ENCODE results near the gene NUPR1.
"Not testable (repeated sequence)": the region's sequence is repeated elsewhere in the genome, so short reads cannot be mapped to it uniquely, and the experiment has no call there.

NUPR1 gene, protein sequence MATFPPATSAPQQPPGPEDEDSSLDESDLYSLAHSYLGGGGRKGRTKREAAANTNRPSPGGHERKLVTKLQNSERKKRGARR

GRCh38 chr16:28538733-28539596 is at the start of gene NUPR1:
Gene NUPR1, minus strand, starts transcription at chr16:28538974. Its CDS starts 67 bp downstream, at chr16:28538907.
- no peak for DNase-seq (ENCODE audit: low read depth)

GRCh38 chr16:28587386-28587785 is 48.6 kb upstream of the NUPR1 start:
- no peak for DNase-seq (ENCODE audit: low read depth)

DNA sequence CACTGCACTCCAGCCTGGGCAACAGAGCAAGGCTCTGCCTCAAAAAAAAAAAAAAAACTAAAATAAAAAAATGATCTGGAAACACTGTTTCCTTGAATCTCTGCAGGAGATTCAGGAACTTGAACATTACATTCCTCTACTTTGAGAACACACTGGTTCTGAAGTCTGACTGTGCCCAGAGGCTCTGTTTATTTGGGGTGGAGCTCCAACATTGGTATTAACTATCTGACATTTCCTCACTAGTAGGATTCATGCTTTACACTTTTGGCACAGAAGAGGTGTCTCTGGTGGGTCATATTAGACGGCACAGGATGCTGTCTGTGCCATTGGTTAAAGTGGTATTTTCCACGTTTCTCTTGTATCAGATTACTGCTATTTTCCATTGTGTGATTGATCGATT is 47.7 kb upstream of the NUPR1 start:
- DNase-seq (ENCODE audit: low read depth) = no peak

- no peak for DNase-seq (ENCODE audit: low read depth)
Observed at GRCh38 chr16:28585674-28586073, 46.9 kb upstream of the NUPR1 start.

- DNase-seq (ENCODE audit: low read depth) = no peak
Observed at GRCh38 chr16:28580726-28581315, 42.0 kb upstream of the NUPR1 start.

GRCh38 chr16:28575446-28576109 is 36.8 kb upstream of the NUPR1 start:
- DNase-seq (ENCODE audit: low read depth) = no peak

DNA sequence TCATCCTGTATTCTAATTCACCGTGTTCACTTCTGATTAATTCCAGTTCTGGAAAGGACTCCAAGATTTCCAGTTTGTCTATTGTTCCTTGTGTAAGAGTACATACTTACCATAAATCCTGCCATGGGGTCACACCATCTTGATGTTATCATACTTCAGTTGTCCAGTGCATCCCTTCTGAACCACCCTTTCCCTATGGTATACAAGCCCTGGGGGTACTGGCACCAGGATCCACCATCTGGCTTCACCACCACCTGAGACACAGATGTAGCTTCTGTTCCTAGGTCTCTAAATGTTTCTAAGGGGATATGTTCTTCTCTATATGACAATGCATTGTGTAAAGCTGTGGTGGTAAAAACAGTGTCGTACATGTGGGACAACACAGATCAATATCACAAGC is 36.2 kb upstream of the NUPR1 start:
- DNase-seq (ENCODE audit: low read depth) = no peak

GRCh38 chr16:28573738-28574718 is 35.3 kb upstream of the NUPR1 start:
- DNase-seq (ENCODE audit: low read depth) = no peak

- no peak for DNase-seq (ENCODE audit: low read depth)
Observed at GRCh38 chr16:28572696-28573510, 34.1 kb upstream of the NUPR1 start.

- no peak for DNase-seq (ENCODE audit: low read depth)
Observed at GRCh38 chr16:28569968-28570752, 31.4 kb upstream of the NUPR1 start.

DNA sequence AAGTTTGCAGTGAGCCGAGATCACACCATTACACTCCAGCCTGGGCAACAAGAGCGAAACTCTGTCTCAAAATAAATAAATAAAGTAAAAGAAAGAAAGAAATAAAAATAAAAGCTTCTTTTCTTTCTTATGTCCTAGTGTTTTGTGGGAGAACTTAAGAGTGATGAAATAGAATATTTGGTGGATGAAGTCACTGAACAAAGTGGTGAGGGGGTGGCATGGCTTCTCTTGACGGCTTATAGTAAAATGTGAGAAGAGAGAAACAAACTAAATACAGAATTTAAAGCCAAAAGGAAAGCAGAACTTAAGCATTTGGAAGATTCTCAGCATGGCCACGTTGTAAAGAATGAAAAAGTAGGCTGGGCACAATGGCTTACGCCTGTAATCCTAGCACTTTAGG is 30.2 kb upstream of the NUPR1 start:
- no peak for DNase-seq (ENCODE audit: low read depth)

DNA sequence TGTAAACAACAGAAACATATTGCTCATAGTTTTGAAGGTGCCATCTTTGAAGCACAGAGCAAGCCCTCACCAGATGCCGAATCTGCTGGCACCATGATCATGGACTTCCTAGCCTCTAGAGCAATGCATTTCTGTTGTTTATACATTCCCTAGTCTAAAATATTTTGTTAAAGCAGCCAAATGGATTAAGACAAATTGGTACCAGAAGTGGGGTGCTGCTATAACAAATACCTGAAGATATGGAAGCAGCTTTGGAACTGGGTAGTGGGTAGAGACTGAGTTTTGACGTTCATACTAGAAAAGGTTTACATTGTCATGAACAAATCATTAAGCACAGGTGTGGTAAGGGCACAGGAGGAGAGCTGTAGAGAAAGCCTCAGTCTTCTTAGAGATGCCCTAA is 28.5 kb upstream of the NUPR1 start:
- DNase-seq (ENCODE audit: low read depth) = no peak

DNA sequence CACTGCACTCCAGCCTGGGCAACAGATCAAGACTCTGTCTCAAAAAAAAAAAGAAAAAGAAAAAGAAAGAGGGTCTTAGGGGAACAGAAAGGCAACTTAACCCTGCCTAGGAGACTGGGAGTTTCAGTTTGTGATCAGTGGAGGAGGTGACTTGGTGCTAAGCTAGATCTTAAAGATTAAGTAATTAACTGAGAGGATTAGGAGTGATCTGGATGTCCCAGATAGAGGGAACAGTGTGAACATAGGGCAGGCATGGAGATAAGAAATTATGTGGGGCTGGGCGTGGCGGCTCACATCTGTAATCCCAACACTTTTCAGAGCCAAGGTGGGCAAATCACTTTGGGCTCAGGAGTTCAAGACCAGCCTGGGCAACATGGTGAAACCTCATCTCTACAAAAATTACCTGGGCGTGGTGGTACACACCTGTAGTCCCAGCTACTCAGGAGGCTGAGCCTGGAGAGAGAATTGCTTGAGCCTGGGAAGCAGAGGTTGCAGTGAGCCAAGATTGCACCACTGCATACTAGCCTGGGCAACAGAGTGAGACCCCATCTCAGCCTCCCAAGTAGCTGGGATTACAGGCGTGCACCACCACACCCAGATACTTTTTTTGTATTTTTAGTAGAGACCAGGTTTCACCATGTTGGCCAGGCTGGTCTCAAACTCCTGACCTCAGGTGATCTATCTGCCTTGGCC is 27.6 kb upstream of the NUPR1 start:
- DNase-seq (ENCODE audit: low read depth) = not testable (repeated sequence)

- no peak for DNase-seq (ENCODE audit: low read depth)
Observed at GRCh38 chr16:28563218-28563617, 24.4 kb upstream of the NUPR1 start.

DNA sequence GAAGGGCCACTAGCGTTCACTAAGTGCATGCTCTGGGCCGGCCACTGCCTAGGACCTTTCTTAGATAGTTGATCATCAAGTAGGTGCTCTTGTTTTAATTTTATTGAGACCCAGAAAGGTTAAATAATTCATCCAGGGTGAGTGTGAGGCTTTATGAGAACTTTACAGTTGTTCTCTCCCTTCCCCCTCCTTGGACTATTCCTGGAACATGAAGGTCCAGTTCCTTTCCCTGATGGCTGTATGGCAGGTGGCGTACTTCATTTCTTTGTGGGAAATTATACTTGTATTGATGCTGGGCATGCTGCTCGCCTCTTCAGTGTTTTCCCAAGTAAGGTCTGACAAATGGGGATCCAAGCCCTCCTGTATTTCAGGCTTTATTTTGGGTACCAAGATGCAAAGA is 23.4 kb upstream of the NUPR1 start:
- DNase-seq (ENCODE audit: low read depth) = no peak

DNA sequence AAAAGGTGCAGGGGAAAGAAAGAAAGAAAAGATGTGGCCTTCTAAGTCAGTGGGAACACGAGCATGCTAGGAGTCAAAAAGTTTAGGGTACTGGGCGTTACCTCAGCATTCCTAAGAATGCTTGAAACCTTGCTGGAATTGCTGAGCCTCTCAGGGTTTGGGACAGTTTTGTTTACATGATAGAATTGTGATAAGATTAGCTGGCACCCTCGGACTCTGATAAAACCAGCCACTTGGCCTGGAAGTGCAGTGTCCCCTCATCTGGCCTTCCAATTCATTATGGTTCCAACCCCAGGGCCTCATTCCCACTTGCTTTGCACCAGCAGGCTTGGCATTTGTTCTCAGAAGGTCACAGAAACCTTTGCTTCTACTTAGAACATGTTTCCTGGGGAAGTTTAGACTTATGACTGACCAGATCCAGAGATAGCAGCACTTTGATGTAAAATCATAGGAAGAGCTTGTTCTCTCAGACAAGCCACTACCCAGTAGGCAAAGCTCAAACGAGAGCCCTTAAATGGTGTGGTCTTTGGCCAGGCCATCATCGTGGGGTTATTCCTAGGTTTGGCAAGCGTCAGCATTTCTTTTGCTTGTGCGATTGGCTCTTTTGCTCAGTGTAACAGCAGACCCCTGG is 22.9 kb upstream of the NUPR1 start:
- DNase-seq (ENCODE audit: low read depth) = no peak

DNA sequence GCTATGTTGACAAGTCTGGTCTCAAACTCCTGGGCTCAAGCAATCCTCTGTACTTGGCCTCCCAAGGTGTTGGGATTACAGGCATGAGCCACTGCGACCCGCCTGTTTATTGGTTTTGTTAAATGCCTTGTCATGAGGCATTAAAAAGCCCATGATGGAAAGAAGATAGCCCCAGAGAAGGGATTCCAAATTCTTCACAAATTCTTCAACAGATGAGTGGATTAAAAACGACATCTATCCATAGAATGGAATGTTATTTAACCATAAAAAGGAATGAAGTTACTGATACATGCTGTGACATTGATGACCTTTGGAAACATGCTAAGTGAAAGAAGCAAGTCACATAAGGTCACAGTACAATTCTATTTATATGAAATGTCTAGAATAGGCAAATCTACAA is 19.7 kb upstream of the NUPR1 start:
- no peak for DNase-seq (ENCODE audit: low read depth)

DNA sequence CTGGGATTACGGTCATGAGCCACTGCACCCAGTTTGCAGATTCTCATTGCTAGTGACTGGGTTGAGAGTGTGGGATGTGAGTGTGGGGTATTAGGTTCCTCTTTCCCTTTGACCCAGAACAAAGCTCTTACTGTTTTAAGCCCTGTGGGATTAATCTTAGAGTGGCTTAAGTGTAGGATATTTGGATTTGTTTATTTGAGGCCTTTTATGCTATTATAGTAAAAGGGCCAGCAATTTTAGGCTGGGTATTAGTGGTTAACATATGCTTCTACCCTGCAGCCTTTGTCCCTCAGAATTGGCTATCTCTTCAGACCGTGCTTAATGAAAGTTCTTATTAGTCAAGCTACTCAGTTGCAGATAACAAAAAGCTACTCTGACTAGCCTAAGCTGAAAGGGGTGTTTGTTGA is 18.1 kb upstream of the NUPR1 start:
- DNase-seq (ENCODE audit: low read depth) = no peak

- no peak for DNase-seq (ENCODE audit: low read depth)
Observed at GRCh38 chr16:28555561-28555960, 16.8 kb upstream of the NUPR1 start.

All from activated T-helper 9 cell treated with anti-CD3 and anti-CD28 coated beads, Interleukin-2, amount 50 U/mL, for 16 hours (primary cell).